ENCODE results near the gene DNAJC5. TPM values are rescaled to one million over a fixed set of nuclear protein-coding genes. Genes with fewer than 3 reads are reported as not detected.

Gene DNAJC5
- total RNA-seq, 1 donor from 2014 or later, result 53.9 TPM

GRCh38 chr20:63951398-63952209, 56.7 kb downstream of the DNAJC5 start:
- no peaks in the 10 kb centered on the region for H3K27me3 ChIP-seq (ENCODE audit: control insufficient read depth, insufficient read depth, low read length)
- no peaks in the 10 kb centered on the region for H3K36me3 ChIP-seq (ENCODE audit: control insufficient read depth, insufficient read depth, low read length)
- no peak overlapping the region for H3K4me3 ChIP-seq (ENCODE audit: low read depth, low read length)
- no peak for TF ChIP-seq CTCF (IDR thresholded peaks at IDR 0.05; ENCODE audit: insufficient read depth, low read length, poor library complexity, severe bottlenecking)
- DNase-seq (ENCODE audit: low read depth), result no peak

- no peak overlapping the region for H3K4me3 ChIP-seq (ENCODE audit: low read depth, low read length)
- H3K27me3 ChIP-seq (ENCODE audit: control insufficient read depth, insufficient read depth, low read length), result no peaks in the 10 kb centered on the region
- no peak for DNase-seq (ENCODE audit: low read depth)
- H3K36me3 ChIP-seq (ENCODE audit: control insufficient read depth, insufficient read depth, low read length), result no peaks in the 10 kb centered on the region
- no peak for TF ChIP-seq CTCF (IDR thresholded peaks at IDR 0.05; ENCODE audit: insufficient read depth, low read length, poor library complexity, severe bottlenecking)
Measured at GRCh38 chr20:63952210-63952535, 57.2 kb downstream of the DNAJC5 start.

- DNase-seq (ENCODE audit: low read depth), result no peak
- TF ChIP-seq CTCF (IDR thresholded peaks at IDR 0.05; ENCODE audit: insufficient read depth, low read length, poor library complexity, severe bottlenecking), result no peak
- Histone ChIP-seq H3K4me3 (ENCODE audit: low read depth, low read length) (no peak overlapping the region), H3K27me3 (ENCODE audit: control insufficient read depth, insufficient read depth, low read length) (no peaks in the 10 kb centered on the region), H3K36me3 (ENCODE audit: control insufficient read depth, insufficient read depth, low read length) (no peaks in the 10 kb centered on the region)
Measured at GRCh38 chr20:63952769-63953168, 57.8 kb downstream of the DNAJC5 start.

- TF ChIP-seq CTCF (IDR thresholded peaks at IDR 0.05; ENCODE audit: insufficient read depth, low read length, poor library complexity, severe bottlenecking), result no peak
- Histone ChIP-seq H3K4me3 (ENCODE audit: low read depth, low read length) (no peak overlapping the region), H3K27me3 (ENCODE audit: control insufficient read depth, insufficient read depth, low read length) (no peaks in the 10 kb centered on the region), H3K36me3 (ENCODE audit: control insufficient read depth, insufficient read depth, low read length) (no peaks in the 10 kb centered on the region)
- no peak for DNase-seq (ENCODE audit: low read depth)
Measured at GRCh38 chr20:63953764-63954429, 59.0 kb downstream of the DNAJC5 start.

- no peak for DNase-seq (ENCODE audit: low read depth)
Measured at GRCh38 chr20:63955281-63955826, 60.4 kb downstream of the DNAJC5 start.

More at GRCh38 chr20:63955281-63955826, 60.4 kb downstream of the DNAJC5 start:
- Histone ChIP-seq H3K4me3 (ENCODE audit: low read depth, low read length) (peak overlapping the region; percentile 100), H3K36me3 (ENCODE audit: control insufficient read depth, insufficient read depth, low read length) (peaks cover 1% of the 10 kb centered on the region), H3K27me3 (ENCODE audit: control insufficient read depth, insufficient read depth, low read length) (no peaks in the 10 kb centered on the region)
- peak; percentile 7 for TF ChIP-seq CTCF (IDR thresholded peaks at IDR 0.05; ENCODE audit: insufficient read depth, low read length, poor library complexity, severe bottlenecking)

Data from kidney epithelial cell (primary cell).